GM19455 (cell line): ENCODE measurements around the gene STKLD1.
"Not testable (repeated sequence)": the region's sequence is repeated elsewhere in the genome, so short reads cannot be mapped to it uniquely, and the experiment has no call there.

Source experiments
- ATAC-seq: cut with Tn5 transposase; IDR thresholded peaks from one replicate; pipeline ENCODE4 v1.9.1; 2021; ENCODE audit not compliant: unreplicated experiment

STKLD1 gene

DNA sequence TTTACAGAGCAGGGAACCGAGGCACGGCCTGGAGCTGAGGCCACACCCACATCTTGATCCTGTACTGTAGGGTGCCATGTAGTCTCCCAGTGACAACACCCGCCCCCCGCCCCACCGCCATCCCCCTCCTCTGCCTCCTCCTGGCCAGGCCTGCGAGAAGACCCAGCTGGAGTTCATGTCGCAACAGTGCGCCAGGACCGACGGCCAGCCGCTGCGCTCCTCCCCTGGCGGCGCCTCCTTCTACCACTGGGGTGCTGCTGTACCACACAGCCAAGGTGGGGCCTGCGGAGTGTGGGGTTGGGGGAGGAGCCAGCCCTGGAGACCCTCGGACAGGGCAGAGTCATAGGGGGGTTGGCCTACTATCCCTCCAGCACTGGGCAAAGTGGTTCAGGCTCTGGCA lies 60.5 kb downstream of the STKLD1 start:
- ATAC-seq = no peak

DNA sequence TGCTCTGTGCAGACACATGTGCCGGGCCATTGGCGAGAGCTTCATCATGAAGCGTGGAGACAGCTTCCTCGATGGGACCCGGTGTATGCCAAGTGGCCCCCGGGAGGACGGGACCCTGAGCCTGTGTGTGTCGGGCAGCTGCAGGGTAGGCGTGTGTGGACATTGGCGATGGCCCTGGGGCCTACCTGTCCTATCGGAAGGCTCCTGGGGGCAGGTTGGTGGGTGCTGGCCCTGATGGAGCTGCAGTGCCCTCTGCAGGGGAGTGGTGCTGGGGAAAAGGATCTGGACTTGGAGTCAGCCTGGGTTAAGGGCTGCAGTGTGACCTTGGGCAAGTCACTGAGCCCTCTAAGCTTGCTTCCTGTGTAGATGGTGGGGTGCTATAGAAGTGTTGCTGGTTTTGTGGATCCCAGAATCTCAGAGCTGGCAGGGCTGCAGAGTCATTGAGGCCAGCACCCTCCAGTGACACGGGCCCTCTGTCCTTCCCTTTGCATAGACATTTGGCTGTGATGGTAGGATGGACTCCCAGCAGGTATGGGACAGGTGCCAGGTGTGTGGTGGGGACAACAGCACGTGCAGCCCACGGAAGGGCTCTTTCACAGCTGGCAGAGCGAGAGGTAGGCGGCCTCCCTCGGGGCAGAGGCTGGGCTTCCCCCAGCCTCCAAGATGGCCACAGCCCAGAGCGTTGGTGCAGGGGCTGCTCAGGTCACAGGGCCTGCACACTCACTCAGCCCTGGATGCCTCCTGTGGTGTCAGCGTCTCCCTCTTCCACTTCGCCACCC lies 61.8 kb downstream of the STKLD1 start:
- ATAC-seq = no peak

DNA sequence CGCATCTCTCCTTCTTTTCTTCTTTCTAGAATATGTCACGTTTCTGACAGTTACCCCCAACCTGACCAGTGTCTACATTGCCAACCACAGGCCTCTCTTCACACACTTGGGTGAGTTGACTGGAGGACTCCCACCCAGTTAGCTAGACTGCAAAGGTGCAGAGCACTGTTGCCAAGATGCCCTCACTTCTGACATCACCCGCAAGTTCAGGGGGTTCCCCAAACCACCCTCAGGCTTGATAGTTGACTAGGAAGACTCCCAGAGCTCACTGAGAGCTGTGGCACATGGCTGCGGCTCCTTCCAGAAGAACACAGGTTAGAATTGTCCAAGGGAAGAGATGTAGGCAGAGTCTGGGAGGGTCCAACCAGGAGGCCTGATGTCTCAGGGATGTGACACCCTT lies 63.2 kb downstream of the STKLD1 start:
- ATAC-seq = no peak

DNA sequence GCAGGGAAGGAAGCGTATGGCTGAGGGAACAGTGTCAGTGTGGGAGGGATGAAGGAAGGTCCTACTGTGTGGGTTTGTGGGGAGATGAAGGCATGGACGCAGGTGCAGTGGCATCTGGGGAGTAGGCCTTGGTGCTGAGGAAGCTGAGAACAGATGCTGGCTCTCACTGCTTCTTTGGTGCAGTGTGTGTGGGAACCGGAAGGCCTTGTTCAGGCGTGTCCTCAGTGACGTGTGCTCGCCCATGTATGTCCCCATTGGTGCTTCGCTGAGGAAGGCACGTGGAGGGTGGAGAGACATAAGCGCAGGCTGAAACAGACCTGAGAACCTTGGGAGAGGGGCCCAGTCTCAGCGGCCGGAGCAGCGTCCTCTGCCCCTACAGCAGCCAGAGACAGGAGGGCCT lies 64.7 kb downstream of the STKLD1 start:
- no peak for ATAC-seq

DNA sequence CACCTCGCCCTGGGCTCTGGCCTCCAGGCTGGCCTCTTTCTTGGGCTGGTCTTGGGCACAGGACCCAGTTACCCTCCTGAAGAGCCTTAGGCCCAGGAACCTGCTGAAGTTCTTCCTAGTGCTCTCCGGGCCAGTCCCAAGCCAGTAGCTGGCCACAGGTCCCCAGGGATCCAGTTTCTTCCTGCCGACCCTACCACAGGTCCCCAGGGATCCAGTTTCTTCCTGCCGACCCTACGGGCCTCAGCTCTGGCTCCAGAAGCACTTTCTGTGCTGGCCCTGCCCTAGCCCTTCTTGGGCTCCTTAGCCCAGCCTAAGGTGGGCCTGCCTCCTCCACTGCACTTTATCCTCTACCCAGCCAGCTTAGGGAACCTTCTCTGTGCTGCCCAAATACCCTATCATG lies 65.4 kb downstream of the STKLD1 start:
- no peak for ATAC-seq

DNA sequence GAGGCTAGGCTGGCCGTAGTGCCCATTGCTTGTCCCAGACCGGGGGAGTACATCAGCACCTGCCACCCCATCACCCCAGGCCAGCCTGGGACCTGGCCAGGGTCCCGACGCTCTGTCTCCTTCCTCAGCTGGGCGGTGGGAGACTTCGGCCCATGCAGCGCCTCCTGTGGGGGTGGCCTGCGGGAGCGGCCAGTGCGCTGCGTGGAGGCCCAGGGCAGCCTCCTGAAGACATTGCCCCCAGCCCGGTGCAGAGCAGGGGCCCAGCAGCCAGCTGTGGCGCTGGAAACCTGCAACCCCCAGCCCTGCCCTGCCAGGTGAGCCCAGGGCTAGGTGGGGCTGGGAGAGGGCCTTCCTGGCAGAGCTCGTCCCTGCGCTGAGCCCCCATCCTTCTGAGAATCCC lies 67.1 kb downstream of the STKLD1 start:
- no peak for ATAC-seq

DNA sequence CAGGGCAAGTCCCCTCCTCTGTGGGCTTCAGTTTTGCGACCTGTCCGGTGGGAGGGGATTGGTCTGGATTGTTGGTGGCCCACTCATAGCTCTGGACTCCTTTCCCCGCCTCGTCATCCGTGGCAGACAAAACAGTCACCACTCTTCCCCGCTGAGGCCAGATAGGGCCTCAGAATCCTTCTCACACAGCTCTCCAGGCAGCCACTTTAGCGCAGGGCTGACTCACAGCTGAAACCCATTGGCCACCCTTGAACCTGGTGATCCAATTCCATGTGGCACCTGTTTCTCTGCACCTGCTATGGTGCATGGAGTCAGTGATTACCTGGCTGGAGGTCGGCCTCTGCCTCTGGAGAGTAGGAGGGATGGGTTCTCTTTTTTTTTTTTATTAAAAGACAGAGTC lies 67.8 kb downstream of the STKLD1 start:
- ATAC-seq = no peak

DNA sequence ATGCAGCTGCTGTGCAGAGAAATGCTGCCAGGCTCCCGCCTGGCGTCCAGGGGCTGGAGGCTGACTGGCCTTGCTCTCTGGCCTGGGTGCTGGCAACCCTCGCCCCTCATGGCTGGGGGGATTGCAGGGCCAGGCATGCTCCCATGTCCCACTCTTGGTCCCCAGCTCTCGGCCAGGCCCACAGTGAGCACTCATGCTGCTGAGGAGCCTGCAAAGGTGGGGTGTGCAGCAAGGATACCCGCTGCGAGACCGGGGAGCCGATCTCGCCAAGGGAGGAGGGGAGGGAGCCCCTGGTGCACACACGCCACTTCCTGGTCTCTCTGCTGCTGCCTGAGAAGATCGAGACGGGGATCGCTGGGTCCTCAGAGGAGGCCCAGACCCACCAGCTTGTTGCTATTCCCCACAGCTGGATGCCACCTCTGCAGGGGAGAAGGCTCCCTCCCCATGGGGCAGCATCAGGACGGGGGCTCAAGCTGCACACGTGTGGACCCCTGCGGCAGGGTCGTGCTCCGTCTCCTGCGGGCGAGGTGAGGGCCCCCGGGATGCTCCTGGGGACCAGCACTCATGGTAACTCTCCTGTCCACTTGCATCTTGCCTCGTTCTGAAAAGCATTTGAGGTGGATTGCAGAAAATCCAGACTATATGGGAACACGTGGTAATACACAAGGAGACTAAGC lies 69.3 kb downstream of the STKLD1 start:
- no peak for ATAC-seq

DNA sequence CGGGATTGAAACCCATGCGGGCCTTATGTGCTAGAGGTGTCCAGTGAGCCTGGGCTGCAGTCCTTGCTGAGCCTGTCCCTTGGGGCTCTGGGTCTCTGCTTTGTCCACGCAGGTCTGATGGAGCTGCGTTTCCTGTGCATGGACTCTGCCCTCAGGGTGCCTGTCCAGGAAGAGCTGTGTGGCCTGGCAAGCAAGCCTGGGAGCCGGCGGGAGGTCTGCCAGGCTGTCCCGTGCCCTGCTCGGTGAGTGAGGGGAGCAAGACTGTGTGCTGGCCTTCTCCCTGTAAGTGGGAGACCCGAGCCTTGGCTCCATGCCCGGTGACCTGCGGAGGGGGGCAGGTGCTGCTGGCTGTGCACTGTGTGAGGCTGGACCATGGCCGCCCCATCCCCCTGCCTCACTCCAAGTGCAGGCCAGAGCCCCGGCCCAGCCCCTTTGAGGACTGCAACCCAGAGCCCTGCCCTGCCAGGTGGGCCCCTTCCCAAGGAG lies 72.4 kb downstream of the STKLD1 start:
- ATAC-seq = no peak

DNA sequence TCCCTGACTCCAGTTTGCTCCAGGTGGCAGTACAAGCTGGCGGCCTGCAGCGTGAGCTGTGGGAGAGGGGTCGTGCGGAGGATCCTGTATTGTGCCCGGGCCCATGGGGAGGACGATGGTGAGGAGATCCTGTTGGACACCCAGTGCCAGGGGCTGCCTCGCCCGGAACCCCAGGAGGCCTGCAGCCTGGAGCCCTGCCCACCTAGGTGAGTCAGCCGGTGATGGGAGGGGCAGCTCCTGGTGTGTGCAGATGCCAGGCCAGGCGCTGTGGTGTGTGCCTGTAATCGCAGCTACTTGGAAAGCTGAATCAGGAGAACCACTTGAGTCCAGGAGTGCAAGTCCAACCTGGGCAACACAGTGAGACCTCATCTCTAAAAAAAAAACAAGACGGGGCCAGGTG lies 73.6 kb downstream of the STKLD1 start:
- ATAC-seq = no peak

DNA sequence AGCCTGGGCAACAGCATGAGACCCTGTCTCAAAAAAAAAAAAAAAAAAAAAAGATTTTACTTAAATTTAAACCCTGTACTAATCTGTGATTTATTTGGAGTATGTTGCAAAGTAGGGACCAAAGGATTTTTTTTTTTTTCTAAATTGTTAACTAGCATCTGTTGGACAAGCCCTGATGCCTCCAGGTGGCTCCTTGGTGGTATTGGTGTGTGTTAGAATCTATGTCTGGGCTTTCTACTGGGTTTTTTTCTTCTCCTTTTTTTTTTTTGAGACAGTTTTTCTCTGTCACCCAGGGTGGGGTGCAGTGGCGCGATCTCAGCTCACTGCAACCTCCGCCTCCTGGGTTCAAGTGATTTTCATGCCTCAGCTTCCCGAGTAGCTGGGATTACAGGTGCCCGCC lies 75.7 kb downstream of the STKLD1 start:
- not testable (repeated sequence) for ATAC-seq

DNA sequence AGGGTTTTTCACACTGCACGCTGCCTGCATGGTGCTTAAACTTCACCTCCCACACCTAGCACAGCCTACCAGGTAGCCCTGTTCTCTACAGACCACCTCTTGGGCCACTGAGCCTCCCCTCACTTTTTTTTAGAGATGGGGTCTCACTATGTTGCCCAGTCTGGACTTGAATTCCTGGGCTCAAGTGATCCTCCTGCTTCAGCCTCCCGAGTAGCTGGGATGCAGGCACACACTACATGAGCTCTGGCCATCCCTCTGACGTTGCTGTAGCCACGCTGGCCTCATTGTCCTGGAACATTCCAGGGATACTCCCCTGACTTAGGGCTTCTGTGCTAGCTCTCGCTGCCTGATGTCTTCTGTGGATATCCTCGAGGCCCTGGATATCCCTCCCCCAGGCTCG lies 76.4 kb downstream of the STKLD1 start:
- no peak for ATAC-seq

DNA sequence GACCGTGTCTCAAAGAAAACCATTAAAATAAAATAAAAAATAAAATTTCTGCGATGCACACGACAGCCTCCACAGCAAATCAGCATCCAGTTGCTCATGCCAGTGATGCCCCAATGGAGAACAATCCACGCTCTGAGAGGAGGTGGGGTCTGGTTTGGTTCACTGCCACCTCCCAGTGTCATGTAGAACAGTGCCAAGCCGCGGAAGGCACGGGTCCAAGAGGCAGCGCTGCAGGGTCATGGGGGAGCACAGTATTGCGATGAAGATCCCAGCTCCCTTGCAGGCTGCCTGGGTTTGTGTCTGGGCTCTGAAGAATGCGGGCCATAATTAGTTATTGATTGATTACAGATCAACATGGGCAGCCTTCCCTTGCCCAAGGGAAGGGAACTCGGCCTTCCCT lies 77.5 kb downstream of the STKLD1 start:
- ATAC-seq = no peak

DNA sequence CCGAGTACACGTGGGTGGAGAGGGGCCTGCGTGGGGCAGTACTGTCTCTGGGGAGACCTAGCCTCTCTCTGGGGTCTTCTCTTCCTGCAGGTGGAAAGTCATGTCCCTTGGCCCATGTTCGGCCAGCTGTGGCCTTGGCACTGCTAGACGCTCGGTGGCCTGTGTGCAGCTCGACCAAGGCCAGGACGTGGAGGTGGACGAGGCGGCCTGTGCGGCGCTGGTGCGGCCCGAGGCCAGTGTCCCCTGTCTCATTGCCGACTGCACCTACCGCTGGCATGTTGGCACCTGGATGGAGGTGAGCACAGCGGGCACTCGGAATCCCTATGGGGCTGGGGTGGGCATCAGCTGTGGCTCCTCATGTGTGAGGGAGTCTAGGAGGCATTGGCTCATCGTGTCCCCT lies 78.2 kb downstream of the STKLD1 start:
- no peak for ATAC-seq

DNA sequence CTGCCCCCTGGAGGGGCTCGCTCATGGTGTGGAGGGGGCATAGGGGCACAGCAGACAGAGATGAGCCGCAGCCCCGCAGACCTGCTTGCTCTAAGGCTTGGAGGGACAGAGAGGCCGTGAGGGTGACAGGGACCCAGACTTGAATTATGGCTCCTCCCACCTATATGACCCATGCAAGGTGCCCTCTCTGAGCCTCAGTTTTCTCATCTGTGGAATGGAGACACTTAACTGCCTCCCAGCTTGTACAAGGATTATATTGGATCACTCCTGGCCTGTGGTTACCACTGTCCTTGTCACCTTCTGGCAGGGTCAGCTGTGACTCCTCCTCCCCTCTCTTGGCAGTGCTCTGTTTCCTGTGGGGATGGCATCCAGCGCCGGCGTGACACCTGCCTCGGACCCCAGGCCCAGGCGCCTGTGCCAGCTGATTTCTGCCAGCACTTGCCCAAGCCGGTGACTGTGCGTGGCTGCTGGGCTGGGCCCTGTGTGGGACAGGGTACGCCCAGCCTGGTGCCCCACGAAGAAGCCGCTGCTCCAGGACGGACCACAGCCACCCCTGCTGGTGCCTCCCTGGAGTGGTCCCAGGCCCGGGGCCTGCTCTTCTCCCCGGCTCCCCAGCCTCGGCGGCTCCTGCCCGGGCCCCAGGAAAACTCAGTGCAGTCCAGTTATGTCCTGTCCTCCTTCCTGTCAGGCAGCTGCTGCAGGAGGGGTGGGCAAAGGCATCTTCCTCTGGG lies 78.9 kb downstream of the STKLD1 start:
- ATAC-seq = no peak
